GM21717 (cell line): ENCODE measurements around the gene RPIA.
"Not testable (repeated sequence)": the region's sequence is repeated elsewhere in the genome, so short reads cannot be mapped to it uniquely, and the experiment has no call there.

ENCODE experiments used
- ATAC-seq: cut with Tn5 transposase; IDR thresholded peaks from one replicate; pipeline ENCODE4 v1.9.1; 2021; ENCODE audit warnings: mild to moderate bottlenecking, moderate library complexity; ENCODE audit not compliant: unreplicated experiment

The RPIA gene

DNA sequence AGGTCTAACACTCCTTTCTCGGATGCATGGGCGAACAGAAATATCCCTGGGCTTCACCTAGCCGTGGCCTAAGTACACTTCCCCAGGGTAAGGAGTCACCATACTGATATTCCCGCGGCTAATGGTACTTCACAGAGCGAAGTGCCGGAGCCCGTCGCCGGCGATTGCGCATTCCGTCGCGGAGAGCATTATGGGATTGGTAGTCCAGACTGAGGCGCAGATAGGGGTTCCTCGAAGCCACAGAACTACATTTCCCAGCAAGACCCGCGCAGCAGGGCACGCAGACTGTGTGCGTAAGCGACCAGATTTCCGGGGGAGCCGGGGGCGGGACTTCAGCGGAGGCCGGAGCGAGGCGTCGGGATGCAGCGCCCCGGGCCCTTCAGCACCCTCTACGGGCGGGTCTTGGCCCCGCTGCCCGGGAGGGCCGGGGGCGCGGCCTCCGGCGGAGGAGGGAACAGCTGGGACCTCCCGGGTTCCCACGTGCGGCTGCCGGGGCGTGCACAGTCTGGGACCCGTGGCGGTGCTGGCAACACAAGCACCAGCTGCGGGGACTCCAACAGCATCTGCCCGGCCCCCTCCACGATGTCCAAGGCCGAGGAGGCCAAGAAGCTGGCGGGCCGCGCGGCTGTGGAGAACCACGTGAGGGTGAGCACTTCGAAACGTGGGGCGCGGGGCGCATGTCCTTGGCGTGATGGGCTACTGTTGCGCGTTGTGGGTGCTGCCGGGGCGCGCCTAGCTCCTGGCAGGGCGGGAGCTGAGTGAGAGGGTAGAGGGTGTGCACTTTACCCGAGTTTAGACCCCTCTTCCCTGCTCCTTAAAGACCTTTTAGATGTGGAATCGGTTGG, at the start of gene RPIA:
Gene RPIA, plus strand, starts transcription at position 335 of the 845 bp plus-strand sequence. Its CDS starts 26 bp downstream, at position 361.
- ATAC-seq = peak; percentile 94

DNA sequence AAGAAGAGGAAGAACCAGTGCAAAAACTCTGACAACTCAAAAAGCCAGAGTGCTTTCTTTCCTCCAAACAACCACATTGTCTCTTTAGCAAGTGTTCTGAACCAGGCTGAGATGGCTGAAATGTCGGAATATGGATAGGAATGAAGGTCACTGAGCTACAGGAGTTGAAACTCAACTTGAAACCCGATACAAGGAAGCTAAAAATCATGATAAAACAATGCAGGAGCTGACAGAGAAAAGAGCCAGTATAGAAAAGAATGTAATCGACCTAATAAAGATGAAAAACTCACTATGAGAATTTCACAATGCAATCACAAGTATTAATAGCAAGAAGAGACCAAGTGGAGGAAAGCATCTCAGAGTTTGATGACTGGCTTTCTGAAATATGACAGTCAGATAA, 49.2 kb upstream of the RPIA start:
- ATAC-seq = no peak

DNA sequence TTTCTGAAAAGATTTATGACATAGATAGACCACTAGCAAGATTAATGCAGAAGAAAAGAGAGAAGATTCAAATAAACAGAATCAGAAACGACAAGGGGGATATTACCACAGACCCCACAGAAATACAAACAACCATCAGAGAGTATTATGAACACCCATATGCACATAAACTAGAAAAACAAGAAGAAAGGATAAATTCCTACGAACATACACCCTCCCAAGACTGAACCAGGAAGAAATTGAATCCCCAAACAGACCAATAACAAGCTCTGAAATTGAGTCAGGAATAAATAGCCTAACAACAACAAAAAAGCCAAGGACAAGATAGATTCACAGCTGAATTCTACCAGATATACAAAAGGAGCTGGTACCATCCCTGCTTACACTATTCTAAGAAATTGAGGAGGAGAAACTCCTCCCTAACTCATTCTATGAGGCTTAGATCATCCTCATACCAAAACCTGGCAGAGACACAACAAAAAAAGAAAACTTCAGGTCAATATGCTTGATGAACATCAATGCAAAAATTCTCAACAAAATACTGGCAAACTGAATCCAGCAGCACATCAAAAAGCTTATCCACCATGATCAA, 46.1 kb upstream of the RPIA start:
- ATAC-seq = not testable (repeated sequence)

DNA sequence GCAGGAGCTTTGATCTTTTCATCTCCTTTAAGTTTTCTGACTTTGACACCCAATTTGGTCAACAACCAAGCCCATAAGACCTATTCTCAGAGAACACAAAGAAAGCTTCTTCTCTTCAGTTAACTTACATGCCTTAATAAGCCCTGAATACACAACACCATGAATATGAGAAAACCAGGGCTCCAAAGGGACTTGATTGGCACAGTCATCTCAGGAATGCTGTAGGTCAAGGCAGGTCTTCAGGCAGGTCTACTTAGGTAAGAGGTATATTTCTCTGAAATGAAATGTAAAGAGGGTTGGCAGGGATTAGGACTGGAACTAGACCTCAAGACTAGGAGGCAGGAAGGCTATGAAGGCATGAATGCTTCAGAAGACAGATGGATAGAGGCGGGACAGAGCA, 39.8 kb upstream of the RPIA start:
- no peak for ATAC-seq

DNA sequence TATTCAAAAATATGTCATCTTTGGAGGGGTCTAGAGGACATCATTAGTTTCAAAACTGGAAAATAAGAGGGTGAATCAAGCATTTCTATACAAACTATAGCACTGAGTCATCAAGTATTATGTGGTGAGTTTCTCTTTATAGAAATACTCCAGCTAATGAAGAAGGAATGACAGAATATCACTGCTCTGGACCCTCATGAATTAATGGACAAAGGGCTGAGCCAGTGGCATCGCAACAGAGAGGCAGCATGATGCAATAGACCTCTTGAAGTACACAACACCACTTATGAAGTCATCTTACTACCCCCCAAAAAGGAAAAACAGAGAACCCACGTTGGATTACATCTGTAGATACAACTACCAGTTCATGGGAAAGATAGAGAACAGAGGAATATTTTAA, 36.8 kb upstream of the RPIA start:
- no peak for ATAC-seq

DNA sequence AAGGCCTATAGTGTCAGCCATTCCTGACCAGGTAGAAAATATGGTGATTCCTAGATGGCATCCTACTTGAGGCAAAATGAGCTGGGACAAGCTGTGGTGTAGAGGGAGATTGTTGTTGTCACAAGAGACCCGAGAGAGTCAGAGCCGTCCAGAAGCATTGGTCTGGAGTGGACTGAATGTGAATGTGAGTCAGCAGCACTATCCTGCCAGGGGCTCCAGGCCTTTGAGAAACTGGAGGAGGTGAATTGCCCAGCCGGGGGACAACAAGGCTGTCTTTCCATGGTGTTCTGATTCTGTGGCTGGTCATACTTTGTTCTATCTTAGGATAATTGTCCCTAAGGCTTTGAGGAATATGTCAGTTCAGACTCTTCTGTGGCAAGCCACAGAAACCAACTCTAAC, 34.8 kb upstream of the RPIA start:
- no peak for ATAC-seq

DNA sequence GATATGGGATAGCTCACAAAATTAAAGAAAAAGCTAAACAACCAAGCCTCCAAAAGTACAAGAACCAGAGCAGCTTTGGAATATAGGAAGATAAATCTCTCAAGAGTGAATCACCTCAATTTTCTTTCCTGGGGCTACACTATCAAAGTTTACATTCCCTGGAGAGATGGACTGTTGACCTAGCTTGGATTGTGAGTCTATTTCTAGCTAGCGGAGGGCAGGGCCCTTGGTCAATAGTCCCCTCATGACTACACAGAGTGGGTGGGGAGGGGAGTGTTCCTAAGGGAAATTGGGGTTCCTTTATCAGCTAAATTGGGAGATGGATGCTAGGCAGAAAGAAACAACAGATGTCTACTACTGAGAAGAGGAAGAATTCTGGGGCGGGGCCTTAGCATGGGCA, 34.3 kb upstream of the RPIA start:
- ATAC-seq = no peak

DNA sequence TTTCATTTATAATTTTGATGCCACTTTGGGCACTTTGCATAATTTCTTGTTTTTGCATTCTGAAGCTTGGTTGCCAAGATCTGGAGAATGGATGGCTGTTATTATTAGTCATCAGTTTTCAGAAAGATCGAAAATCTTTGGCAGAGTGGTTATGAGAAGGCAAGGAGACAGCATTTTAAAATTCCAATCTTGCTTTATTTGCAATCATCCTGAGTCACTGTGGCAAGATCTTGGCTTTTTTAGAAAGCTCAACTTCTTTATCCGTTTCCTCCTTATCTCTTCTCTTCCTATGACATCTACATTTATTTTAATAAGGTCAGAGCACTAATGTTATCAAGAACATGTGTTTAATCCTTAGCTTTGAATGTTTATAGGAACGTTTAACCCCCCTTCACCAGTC, 33.1 kb upstream of the RPIA start:
- no peak for ATAC-seq

DNA sequence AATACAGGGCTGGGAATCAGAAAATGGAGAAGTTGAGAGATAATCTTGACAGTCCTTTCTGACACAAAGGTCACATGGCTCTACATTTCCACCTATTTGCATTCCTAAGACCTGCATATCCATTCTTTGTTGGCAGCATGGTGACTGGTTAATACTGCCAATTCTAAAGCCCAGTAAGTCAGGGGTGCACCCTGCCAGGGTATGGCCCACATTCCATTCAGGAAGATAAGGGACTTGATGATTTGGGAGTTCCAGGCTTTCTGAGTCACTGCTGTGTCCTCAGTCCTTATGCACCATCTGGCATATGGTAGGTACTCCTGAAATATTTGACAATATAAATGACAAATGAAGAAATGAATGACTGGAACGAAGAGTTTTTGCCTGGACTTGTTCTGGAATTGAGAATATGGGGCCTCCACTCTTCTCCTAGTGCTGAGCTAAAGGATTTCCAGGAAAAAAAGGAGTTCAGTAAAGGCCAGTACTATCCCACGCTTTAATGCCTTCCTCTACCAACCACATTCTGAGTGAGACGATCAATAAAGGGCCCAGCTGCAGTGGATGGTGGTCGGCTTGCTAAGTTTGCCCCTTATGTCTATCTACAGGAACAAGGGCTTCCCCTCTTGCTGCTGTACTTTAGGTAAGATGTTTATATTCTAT, 32.5 kb upstream of the RPIA start:
- ATAC-seq = no peak

DNA sequence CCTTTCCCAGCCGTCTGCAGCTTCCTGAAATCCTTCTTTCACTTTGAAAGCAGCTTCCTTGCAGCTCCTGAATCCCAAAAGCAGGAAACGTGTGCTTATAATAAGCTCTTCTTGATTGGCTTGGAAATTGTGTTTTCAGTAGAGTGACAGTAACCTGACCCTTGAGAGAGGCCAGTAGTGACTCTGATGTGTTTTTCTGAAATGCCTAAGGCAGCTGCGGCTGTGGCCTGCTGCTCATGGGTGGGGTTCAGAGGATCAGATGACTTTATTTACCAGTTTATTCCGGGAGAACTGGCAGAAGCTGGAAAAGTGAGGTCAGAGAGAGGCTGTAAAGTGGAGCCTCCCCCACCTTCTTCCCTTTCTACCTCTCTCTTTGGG, 31.9 kb upstream of the RPIA start:
- ATAC-seq = no peak

DNA sequence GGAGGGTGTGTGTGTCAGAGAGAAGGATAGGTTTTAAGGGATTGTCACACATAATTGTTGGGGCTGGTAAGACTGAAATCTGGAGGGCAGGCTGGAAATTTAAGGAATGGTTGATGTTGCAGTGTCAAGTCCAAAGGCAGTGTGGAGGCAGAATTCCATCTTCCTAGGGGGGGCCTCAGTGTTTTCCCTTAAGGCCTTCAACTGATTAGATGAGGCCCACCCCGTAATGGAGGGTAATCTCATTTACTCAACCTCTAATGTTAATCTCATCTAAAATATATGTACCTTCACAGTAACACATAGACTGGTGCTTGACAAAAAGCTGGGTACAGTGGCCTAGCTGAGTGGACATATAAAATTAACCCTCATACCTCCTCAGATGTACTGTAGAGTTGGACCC, 30.9 kb upstream of the RPIA start:
- ATAC-seq = no peak

DNA sequence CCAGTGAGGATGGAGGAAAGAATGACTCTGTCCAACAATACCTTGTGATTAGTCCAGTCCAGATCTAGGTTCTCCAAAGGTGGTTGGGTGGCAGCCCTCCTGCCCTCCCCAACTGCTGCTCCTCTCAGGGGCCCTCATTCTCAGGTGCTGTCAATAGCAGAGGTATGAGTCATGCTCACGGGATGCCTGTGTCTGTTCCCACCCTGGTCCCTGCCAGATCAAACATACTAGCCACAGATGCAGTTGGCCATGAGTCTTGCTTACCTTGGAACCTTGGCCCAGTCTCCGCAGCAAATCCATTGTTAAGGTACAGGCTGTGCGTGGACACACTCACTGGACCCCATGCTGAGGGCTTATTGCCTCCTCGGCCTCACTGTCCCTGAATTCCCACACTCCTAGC, 24.9 kb upstream of the RPIA start:
- ATAC-seq = no peak

DNA sequence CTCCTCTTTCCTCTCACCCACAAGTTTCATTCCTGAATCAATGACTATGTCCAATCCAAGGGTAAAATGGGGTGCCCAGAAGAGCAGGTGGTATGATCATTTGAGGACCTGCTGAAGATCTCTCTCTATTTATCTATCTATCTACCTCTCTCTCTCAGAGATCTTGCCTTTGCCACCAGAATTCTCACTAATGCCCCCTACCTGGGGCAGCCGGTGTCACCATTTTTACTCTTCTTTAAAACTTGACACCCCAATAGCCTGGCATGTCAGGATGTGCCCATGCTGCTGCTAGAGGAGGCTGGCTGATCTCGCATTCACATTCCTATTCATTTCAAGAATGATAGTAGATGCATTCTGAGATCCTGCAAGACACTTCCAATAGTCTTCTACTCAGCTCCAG, 24.3 kb upstream of the RPIA start:
- no peak for ATAC-seq

DNA sequence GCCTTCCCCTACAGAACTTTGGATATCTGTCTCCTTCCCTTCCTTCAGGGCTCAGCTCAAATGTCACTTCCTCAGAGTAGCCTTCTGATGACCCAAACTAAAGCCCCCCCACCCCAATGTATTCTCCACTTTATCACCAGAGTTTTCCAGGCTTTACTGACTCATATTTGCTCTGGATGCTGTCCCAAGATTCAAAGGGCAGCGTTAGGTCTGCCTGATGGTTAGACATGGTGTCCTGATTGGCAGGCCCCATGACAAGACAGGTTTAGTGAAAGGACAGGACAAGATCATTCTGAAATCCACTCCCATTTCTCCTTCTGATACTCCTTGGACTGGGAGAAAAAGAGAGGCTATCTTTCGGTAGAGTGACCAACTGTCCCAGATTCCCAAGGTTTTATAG, 22.6 kb upstream of the RPIA start:
- ATAC-seq = no peak

DNA sequence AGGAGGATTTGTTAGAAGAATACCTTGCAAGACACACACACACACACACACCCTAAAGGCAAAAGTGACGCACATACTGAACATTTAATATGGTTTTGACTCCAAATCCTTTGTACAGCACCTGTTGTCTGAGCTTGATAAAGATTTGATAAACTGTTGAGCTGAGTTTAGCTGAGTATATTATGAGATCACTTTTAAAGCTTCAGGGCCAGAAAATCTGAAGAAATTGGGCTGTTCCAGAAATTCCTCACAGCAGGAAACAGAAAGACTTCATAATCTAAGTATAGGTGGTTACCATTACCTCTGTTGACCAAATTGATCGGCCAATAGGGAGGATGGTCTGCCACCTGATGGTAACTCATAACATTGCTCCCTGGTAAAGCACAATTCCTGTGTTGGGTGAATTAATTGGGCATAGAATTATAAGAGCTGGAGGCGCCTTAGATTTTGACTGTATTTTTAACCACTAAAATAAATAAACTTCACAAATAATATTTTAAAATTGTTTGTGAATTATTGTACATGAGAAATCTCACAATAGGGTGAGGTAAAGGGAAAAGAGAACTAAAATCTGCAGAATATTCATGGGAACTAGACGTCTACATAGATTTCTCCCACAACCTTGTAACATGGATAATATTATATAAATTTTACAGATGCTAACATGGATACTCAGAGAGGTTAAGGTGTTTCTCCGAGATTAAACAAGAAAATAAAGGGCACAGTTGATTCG, 21.8 kb upstream of the RPIA start:
- ATAC-seq = no peak

DNA sequence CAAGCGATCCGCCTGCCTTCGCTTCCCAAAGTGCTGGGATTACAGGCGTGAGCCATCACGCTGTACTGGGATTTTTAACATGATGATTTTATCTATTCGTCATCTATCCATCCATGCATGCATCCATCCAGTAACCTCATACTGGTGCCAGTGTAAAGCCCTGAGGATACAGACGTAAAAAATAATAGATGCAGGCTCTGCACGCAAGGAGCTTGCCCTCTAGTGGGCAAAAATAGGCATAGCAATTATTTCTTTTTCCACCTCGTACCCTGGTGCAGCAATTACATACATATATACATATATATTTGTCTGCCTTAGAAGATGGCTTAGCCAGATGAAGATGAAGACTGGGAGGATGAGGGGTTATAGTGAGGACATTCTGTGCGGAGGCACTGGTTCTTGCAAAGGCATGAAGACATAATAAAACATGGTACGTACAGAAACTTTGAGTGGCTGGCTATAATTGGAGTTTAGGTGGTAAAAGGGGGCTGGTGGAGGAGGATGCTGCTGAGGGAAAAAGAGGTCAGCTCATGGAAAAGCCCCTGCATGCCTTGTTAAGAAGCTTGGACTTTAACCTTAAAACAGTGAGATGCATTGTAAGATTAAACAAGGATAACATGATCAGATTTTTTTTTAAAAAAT, 19.6 kb upstream of the RPIA start:
- no peak for ATAC-seq

DNA sequence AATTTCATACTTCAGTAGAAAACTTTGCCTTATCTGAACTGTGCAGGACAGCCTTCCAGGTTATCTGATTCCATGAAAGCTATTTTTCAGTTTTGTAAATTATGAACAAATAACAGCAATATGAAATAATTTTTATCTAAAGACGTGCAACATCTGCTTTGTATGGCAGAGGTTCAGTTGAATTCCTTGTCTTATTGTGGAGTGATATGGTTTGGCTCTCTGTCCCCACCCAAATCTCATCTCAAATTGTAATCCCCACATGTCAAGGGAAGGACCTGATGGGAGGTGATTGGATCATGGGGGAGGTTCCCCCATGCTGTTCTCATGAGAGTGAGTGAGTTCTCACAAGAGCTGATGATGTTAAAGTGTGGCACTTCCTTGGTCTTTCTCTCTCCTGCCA, 18.1 kb upstream of the RPIA start:
- ATAC-seq = no peak

DNA sequence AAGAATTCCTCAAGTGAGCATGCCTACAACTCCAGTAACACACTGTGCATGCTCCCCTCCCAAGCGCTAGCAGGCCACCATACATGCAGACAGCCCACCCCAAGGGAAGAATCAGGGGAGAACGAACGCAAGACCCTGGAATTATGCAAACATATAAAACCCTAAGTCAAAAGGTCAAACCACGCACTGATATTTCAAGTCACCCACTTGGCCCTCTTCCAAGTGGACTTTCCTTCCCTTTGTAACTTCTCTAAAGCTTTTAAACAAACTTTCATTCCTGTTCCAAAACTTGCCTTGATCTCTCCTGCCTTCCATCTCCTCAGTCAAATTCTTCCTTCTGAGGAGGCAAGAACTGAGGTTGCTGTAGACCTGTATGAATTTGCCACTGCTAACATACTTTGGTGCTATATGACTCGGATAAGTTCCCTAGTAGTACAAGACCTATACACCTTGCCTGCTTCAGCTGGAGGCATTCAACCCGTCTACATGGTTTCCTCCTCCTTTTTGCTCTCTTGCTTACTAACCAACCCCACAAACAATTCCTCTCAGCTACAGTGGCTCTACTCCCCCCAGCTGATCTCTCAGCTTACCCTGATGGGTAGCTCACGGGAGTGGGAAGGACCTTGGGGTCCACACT, 11.1 kb upstream of the RPIA start:
- no peak for ATAC-seq

DNA sequence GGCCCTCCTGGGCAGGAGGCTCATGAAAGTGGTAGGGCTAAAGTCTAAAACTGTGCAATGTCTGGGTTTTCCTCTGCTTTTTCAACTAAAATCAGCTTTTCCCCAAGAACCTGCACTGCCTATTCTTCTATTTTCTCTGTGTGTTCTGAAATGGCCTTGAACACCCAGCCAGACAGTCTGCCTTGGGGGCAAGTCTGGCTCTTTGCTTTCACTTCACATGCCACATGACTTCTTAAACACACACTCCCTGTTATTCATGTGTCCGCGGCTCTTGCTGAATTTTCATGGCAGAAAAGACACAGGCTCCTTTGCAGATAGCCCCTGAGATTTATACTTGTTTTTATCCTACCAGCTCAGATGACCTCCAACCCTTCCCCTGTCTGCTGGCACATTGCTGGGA, 10.6 kb upstream of the RPIA start:
- ATAC-seq = no peak

DNA sequence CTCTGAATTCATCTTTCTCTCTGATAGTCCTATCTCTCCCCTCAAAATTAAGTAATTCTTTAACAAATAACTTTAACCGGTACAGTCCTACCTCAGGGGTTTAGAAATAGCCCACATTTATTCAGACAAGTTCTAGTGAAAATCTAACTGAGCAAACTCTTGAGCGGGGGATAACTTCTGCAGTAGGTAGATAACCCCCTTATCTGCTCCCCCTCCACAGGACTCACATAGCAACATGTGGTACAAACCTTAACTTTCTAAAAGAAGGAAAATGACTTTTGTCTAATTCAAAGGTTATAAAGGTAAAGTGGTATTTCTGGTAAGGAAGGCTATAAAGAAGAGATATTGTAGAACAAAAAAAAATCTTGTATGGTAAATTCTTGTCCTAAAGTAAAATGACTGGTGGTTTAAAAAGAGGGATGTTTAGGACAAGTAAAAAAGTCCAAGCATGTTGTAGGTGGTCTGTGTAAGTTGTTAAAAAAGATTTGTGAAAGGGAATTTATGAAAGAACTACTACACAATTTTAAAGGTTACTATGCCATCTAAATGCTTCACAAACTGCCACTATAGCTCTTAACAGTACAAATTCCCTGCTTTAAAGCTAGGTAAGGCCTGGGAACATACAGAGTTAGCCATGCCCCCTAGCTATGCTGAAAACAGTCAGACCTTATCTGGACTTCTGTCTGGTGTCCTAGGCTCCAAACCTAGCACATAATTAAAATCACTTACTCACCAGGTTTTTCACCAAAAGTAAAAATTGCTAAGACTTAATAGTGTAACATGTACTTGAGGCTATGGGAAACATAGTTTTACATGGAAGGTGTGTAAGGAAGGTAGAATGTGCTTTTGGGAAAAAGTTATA, 8.1 kb upstream of the RPIA start:
- ATAC-seq = no peak
